ENCODE results near the gene SASH1. TPM values are rescaled to one million over a fixed set of nuclear protein-coding genes. Genes with fewer than 3 reads are reported as not detected.

Gene SASH1
- total RNA-seq, 4 donors from 2014 or later = 55.3 to 118 (median 79.6) TPM

DNA sequence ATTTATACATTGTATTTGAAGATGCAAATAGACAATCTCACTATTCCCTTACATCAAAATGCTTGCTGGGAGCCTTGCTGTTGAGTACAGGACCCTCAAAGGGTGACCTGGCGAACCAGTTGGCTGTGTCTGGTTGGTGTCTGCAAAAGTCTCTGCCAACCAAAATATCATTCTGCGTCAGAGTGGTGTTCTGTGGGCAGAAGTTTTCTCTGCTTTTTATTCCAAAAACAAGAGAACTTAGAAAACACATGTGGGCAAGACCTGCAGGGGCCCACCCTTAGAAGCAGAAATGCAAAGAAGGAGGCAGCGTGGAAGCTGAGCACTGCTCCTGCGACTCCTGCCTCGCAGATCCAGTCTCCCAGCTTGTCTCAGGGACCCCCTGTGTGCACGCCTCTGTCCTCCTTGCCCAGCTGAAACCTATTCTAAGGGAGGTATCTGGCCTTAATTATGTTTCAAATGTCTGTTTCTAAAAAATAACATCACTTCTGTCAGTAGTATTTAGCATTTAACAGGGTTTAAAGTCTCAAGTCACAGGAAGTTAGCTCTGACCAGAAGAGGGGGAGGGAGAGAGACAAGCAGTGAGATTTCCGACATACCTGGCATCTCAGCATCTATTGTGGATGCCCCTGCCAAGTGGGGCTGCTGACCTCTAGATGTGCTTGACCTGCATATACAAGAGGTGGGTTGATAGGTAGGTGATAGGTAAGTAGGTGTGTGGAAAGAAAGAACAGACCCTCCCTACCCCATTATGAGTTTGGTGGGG, 101.3 kb downstream of the SASH1 start:
- peak overlapping the region in 3 of 4 donors; percentile 5 to 54 (median 20) for H3K27ac ChIP-seq
- H3K4me1 ChIP-seq = peaks cover 4 to 77% (median 18%) of the 10 kb centered on the region in 3 donors
- no peak for DNase-seq
- WGBS, 2 donors = 82 to 93% methylated on average over 7 of the region's 7 CpGs
- no peaks in the 10 kb centered on the region for H3K9me3 ChIP-seq
- H3K27me3 ChIP-seq = no peaks in the 10 kb centered on the region
- intact Hi-C loops (cut with DNase I) = no loop called here
- H3K4me3 ChIP-seq = no peak overlapping the region
- TF ChIP-seq, protein P1, sequence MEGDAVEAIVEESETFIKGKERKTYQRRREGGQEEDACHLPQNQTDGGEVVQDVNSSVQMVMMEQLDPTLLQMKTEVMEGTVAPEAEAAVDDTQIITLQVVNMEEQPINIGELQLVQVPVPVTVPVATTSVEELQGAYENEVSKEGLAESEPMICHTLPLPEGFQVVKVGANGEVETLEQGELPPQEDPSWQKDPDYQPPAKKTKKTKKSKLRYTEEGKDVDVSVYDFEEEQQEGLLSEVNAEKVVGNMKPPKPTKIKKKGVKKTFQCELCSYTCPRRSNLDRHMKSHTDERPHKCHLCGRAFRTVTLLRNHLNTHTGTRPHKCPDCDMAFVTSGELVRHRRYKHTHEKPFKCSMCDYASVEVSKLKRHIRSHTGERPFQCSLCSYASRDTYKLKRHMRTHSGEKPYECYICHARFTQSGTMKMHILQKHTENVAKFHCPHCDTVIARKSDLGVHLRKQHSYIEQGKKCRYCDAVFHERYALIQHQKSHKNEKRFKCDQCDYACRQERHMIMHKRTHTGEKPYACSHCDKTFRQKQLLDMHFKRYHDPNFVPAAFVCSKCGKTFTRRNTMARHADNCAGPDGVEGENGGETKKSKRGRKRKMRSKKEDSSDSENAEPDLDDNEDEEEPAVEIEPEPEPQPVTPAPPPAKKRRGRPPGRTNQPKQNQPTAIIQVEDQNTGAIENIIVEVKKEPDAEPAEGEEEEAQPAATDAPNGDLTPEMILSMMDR (IDR thresholded peaks at IDR 0.05) = no peak
- TF ChIP-seq POLR2A (IDR thresholded peaks at IDR 0.05) = no peak
- peaks cover 0 to 51% (median 0%) of the 10 kb centered on the region in 3 donors for H3K36me3 ChIP-seq

DNA sequence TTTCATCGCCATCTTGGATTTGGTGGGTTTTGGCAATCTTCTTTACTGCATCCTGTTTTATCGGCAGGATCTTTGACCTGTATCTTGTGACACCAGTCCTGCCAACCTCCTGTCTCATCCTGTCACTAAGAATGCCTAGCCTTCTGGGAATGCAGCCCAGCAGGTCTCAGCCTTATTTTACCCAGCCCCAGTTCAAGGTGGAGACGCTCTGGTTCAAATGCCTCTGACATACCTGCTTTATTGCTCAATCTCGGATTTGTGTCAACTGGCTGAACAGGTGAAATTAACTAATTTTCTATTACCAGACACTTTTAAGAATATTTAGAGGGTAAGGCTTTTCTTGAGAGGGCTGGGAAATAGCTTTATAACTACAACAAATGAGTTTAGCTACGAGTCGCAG, 102.5 kb downstream of the SASH1 start:
- Histone ChIP-seq H3K36me3 (peaks cover 0 to 62% (median 0%) of the 10 kb centered on the region in 3 donors), H3K9me3 (no peaks in the 10 kb centered on the region), H3K4me1 (peaks cover 4 to 84% (median 18%) of the 10 kb centered on the region in 3 donors), H3K27ac (peak overlapping the region in 3 of 4 donors; percentile 36 to 79 (median 68)), H3K27me3 (no peaks in the 10 kb centered on the region), H3K4me3 (no peak overlapping the region)
- TF ChIP-seq POLR2A (IDR thresholded peaks at IDR 0.05) = no peak
- TF ChIP-seq, protein P1 (IDR thresholded peaks at IDR 0.05) = no peak
- WGBS, 2 donors = 59 to 80% methylated on average over 6 of the region's 6 CpGs
- intact Hi-C loops (cut with DNase I) = no loop called here
- DNase-seq = no peak

GRCh38 chr6:148445620-148446019, 103.0 kb downstream of the SASH1 start:
- TF ChIP-seq, protein P1 (IDR thresholded peaks at IDR 0.05) = no peak
- no peak for TF ChIP-seq POLR2A (IDR thresholded peaks at IDR 0.05)
- intact Hi-C loops (cut with DNase I) = no loop called here
- Histone ChIP-seq H3K36me3 (peaks cover 0 to 63% (median 0%) of the 10 kb centered on the region in 3 donors), H3K4me3 (no peak overlapping the region), H3K27me3 (no peaks in the 10 kb centered on the region), H3K27ac (peak overlapping the region in 3 of 4 donors; percentile 36 to 79 (median 68)), H3K4me1 (peaks cover 4 to 79% (median 16%) of the 10 kb centered on the region in 3 donors), H3K9me3 (no peaks in the 10 kb centered on the region)
- WGBS, 2 donors = 79 to 81% methylated on average over 5 to 6 of the region's 6 CpGs
- no peak for DNase-seq

DNA sequence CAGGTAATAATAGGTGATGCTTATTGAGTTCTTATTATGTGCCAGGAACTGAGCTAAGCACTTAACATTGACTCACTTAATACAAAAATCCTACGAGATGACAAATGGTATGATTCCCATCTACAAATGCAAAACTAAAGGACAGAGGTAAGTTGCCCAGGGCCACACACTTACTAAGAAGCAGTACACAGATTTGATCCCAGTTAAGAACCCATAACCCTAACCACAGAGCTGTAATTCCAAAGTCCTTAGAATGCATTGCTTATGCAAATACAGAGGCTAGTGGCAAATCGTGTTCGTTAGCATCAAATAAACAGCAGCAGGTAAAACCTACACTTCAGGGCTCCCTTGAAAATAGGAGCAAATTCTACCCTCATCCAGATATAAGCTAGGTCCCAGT, 104.0 kb downstream of the SASH1 start:
- intact Hi-C loops (cut with DNase I) = no loop called here
- no peak overlapping the region for H3K4me3 ChIP-seq
- 60 to 80% methylated on average over 3 of the region's 3 CpGs for WGBS, 2 donors
- no peaks in the 10 kb centered on the region for H3K9me3 ChIP-seq
- DNase-seq = no peak
- peak overlapping the region in 3 of 4 donors; percentile 25 to 79 (median 68) for H3K27ac ChIP-seq
- H3K36me3 ChIP-seq = peaks cover 0 to 73% (median 0%) of the 10 kb centered on the region in 3 donors
- peaks cover 4 to 68% (median 9%) of the 10 kb centered on the region in 3 donors for H3K4me1 ChIP-seq
- no peaks in the 10 kb centered on the region for H3K27me3 ChIP-seq
- TF ChIP-seq, protein P1 (IDR thresholded peaks at IDR 0.05) = no peak
- TF ChIP-seq POLR2A (IDR thresholded peaks at IDR 0.05) = no peak

GRCh38 chr6:148447521-148448230, 105.0 kb downstream of the SASH1 start:
- Histone ChIP-seq H3K36me3 (peaks cover 0 to 80% (median 0%) of the 10 kb centered on the region in 3 donors), H3K9me3 (no peaks in the 10 kb centered on the region), H3K27me3 (no peaks in the 10 kb centered on the region), H3K4me1 (peaks cover 4 to 58% (median 4%) of the 10 kb centered on the region in 3 donors), H3K4me3 (no peak overlapping the region), H3K27ac (no peak overlapping the region)
- intact Hi-C loops (cut with DNase I) = no loop called here
- DNase-seq = no peak
- TF ChIP-seq POLR2A (IDR thresholded peaks at IDR 0.05) = no peak
- WGBS, 2 donors = 71 to 74% methylated on average over 12 of the region's 12 CpGs

All from esophagus squamous epithelium (tissue), 5 donors.